T47D (cell line): ENCODE results near the gene VAC14.

Source experiments
- DNase-seq, 2 experiments: peaks; one replicate each; pipeline versions ENCODE4 v3.0.0 to v3.0.0-alpha.2; 2011 to 2012; ENCODE audit warnings: low read depth in 1 of 2, low spot score in 1 of 2
- JUND ChIP-seq: IDR thresholded peaks from 2 replicates; pipeline ENCODE4 v1.6.1; 2012; ENCODE audit warnings: low read depth
- in situ Hi-C: cut with HindIII; loops from 2 replicates; pipeline ENCODE4 v1.10.0; 2016; ENCODE audit warnings: low sequenced_read_pairs, low pct_unique_long_range_greater_than_20kb

Gene VAC14

GRCh38 chr16:70698901-70699300 lies 102.1 kb downstream of the VAC14 start:
- in situ Hi-C loops: no loop called here
- no peak for TF ChIP-seq JUND
- DNase-seq: no peak

DNA sequence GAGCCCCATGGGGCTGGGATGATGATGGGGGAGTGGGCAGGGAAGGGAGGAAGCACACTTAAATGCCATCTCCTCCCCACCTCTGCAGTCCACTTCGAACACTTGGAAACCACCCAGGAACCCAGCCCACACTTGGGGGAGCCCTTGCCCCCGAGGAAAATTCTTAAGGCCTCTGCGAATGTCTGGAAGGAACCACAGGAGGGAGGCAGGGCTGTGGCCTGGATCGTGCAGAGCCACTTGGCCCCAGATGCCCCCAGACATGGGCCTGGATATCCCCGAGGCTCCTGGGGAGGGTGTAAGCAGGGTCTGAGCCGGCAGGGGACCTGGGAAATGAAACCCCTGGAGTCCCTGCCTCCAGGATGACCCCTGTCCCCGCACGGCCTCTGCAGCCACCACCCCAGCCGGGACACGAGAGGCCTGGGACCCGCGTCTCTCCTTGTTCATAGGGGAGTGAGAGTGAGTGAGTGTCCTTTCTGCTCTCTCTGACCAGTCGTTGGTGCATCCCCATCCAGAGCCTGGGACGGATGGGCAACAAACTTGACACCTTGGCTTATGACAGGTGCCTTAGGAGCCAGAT lies 103.3 kb downstream of the VAC14 start:
- in situ Hi-C loops: no loop called here
- no peak for DNase-seq
- TF ChIP-seq JUND: no peak

DNA sequence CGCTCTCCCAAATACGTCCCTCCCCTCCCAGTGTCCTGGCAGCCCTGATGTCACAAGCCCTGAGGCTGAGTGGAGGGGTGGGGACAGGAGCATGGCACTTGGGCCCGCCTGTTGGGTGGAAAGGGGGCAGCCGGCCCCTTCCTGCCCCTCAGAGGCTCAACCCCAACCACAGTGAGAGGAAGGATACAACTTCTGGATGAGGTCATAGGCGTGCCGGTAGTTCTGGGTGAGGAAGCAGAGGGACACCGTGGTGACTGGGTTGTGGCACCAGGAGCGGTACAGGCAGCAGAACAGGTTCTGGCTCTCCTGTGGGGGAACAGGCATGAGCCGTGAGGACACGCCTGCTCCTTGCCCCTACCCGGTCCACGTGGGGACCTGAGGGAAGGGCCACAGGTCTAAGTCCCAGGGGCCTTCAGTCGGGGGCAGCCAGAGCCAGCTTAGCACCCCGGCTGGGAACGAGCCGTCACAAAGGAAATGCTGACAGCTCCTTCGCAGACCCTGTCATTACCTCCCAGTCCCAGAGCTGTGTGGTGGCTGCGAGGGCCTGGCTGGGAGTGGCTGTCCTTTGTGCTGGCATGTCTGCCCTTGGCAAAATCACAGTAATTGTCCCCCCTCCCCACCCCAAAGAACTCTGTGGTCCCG lies 103.9 kb downstream of the VAC14 start:
- TF ChIP-seq JUND: no peak
- in situ Hi-C loops: no loop called here
- peak; percentile 89 to 91 for DNase-seq

DNA sequence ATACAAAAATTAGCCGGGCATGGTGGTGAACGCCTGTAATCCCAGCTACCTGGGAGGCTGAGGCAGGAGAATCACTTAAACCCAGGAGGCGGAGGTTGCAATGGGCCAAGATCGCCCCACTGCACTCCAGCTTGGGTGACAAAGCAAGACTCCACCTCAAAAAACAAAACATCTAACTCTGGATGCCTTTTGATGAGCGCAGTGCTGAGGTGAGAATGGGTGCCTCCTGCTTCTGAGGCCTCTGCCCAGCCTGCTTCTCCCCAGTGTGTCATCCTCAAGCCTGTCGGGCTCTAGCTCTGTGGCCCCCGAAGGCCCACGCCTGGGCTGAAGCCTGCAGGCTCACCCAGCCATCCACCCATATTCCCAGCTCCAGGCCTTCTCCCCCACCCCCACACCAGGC lies 104.6 kb downstream of the VAC14 start:
- DNase-seq: no peak
- no peak for TF ChIP-seq JUND
- in situ Hi-C loops: no loop called here

DNA sequence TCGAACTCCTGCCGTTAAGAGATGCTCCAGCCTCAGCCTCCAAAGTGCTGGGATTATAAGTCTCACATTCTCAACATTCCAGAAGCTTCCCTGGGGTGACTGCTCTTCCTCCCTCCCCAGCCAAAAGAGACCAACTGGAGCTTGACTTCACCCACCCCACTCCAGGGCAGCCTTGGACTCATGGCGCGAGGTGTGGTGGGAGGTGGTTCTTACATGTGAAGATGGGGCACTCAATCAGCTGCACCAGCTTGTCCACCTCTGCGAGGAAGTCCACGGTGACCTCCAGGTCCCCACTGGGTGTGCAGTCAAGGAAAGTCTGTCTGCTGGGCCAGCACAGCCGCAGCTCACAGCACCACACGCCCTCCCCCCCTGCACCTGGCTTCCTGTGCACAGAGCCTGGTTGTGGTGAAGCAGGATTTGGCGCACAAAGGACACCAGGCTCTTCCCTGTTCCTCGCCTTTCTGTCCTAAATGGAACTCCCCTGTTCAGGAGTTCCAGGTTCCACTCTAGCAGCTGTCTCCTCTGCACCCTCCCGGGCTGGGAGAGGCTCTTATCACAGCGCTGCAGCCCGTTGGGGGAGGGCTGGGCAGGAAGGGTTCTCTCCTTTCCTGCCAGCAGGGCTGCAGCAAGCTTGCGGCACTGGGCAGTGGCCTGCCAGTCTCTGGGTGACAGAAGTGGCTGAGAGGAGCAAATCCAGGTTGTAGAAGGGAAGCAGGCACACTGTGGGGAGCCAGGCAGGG lies 105.5 kb downstream of the VAC14 start:
- in situ Hi-C loops: no loop called here
- no peak for TF ChIP-seq JUND
- no peak for DNase-seq

- in situ Hi-C loops: no loop called here
- DNase-seq: no peak
- TF ChIP-seq JUND: no peak
Observed at GRCh38 chr16:70694868-70695218, 106.1 kb downstream of the VAC14 start.

- in situ Hi-C loops: no loop called here
- no peak for TF ChIP-seq JUND
- peak in 1 of 2 experiments; percentile 63 for DNase-seq
Observed at GRCh38 chr16:70694088-70694867, 106.7 kb downstream of the VAC14 start.

- in situ Hi-C loops: no loop called here
- no peak for DNase-seq
- TF ChIP-seq JUND: no peak
Observed at GRCh38 chr16:70692873-70693671, 107.9 kb downstream of the VAC14 start.

DNA sequence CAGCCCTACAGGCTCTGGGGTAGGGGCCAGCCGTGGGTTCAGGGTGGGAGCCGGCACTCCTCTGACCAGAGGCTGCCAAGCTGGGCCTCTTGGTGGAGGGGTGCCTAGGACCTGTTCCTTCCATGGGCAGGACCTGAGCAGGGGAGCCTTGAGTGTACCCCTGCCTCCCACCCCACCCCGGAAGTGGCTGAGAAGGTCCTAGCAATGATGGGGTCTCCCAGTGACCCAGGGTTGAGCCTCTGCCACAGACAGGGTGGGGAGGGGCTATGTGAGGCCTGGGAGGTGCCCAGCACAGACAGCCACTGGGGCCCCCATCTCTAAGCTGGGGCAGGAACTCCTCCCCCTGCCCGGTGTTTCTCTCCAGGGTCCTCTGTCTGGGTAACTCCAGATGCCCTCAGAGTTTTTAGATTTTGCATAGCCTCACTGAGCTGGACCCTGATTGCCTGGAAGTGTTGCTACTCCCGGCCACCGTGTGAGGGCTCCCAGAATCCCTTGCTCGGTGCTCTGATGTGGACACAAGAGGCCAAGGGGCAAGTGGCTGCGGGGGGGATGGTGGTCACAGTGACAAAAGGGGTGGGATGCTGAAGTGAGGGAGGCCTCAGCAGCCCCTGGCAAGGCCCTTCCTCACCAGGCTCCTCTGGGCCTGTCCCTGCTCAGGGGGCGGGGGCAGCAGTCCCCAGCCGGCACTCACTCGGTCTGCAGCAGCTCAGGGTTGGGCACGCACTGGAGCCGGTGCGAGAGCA lies 108.7 kb downstream of the VAC14 start:
- in situ Hi-C loops: no loop called here
- DNase-seq: no peak
- no peak for TF ChIP-seq JUND

DNA sequence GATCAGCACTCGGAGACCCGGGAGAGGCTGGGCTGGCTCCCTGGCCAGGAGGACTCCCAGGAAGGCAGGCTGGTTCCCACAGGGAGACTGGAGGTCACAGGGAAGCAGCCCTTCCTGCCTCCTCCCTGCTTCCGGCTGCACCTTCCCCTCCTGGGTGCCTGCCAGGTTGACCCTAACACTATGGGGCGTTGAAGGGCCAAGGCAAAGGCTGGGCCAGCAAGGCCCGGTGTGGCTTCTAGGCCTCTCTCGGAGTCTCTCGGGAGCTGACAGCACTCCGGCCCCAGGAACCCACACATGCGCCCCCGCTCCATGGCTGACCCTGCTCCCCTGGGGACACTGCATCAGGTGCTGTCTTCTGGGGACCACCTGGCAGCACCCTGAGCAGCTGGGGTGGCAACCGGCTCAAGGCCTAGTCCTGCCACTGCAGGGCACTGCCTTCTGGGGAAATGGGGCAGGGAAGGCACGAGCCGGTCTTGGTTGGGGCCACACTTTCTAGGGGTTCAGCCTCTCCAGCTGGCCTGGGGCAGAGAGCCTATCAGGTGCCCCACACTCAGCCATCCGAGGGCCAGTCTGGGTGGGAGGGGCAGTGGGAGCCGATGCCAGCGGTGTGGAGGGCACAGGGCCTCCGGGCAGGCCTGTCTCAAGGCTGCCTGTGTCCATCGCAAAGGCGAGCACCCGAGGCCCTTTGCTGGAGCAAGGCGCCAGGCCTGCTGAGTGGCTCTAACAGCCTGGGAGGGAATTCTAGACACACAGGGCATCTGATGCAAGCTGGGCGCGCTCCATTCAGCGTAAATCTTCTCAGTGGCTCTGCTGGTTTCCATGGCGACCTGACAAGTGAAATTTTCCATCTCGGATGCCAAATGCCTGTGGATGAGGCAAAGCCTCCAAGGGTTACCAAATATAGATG lies 109.5 kb downstream of the VAC14 start:
- in situ Hi-C loops: no loop called here
- no peak for TF ChIP-seq JUND

More for the DNA sequence above, 109.5 kb downstream of the VAC14 start:
- DNase-seq: no peak
